ENCODE results near the gene ERGIC2.

DNA sequence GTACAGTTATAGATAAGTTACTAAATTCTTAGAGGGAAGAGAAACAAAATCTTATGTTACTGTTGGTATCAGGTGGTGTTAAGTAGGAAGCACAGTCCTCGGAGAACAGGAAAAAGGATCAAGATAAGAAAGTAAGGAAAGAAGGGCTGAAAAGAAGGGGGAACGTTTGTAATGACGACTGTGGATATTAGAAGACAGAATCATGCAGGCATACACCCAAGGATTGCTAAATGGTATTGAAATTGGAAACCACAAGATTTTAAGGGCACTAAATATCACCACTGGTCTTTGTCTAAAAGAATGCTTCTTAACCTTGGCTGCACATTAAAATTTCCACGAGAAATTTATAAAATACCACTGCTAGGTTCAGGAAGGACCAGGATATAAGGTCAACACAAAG is 34.1 kb upstream of the ERGIC2 start:
- TF ChIP-seq, protein P1, sequence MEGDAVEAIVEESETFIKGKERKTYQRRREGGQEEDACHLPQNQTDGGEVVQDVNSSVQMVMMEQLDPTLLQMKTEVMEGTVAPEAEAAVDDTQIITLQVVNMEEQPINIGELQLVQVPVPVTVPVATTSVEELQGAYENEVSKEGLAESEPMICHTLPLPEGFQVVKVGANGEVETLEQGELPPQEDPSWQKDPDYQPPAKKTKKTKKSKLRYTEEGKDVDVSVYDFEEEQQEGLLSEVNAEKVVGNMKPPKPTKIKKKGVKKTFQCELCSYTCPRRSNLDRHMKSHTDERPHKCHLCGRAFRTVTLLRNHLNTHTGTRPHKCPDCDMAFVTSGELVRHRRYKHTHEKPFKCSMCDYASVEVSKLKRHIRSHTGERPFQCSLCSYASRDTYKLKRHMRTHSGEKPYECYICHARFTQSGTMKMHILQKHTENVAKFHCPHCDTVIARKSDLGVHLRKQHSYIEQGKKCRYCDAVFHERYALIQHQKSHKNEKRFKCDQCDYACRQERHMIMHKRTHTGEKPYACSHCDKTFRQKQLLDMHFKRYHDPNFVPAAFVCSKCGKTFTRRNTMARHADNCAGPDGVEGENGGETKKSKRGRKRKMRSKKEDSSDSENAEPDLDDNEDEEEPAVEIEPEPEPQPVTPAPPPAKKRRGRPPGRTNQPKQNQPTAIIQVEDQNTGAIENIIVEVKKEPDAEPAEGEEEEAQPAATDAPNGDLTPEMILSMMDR (IDR thresholded peaks at IDR 0.05), result no peak
- no peak for TF ChIP-seq POLR2A (IDR thresholded peaks at IDR 0.05)
